Suprapubic skin (tissue), 3 donors: Measurements from ENCODE around the gene ACOT12.

Experiments
- CTCF ChIP-seq, 2 donors: fragments of 200-600 bp in 1 of 2; fragments of 450-650 bp in 1 of 2; sonication (generic) in 1 of 2; IDR thresholded peaks; one replicate each; pipeline ENCODE4 v1.5.1; 2016 to 2019; ENCODE audit warnings: antibody characterized with exemption in 2 of 2, mild to moderate bottlenecking in 1 of 2, moderate library complexity in 1 of 2
- EP300 ChIP-seq: sonication (generic); formaldehyde crosslinking; IDR thresholded peaks from one replicate; pipeline ENCODE4 v1.6.1; 2017; ENCODE audit warnings: antibody characterized with exemption
- POLR2A ChIP-seq, 2 donors: fragments of 450-650 bp; IDR thresholded peaks; one replicate each; pipeline ENCODE4 v1.6.1; 2017; ENCODE audit warnings: antibody characterized with exemption in 2 of 2, mild to moderate bottlenecking in 2 of 2, moderate library complexity in 2 of 2

DNA sequence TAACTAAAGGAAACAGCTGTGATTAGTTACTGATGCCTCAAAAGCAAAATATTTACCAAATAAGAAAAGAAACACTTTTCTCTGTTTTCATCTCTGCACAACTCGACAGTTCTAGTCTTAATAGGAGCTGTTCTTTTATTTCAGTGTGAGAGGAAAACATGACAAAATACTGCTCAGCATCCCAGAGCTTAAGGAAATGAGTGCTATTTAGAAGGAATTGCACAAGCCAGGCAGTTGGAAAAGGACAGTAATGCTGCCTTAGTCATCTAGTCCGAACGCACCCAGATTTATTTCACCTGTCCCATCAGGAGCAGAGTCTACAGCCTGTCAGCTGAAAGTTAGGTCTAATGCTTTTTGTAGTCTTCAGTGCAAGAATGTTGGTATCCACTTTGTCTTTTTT lies 80.2 kb downstream of the ACOT12 start:
- TF ChIP-seq POLR2A (IDR thresholded peaks at IDR 0.05): no peak
- TF ChIP-seq EP300: no peak
- TF ChIP-seq CTCF (IDR thresholded peaks at IDR 0.05): no peak
